ENCODE measurements around the gene NFAT5.
"Not testable (repeated sequence)": the region's sequence is repeated elsewhere in the genome, so short reads cannot be mapped to it uniquely, and the experiment has no call there.

Gene NFAT5

DNA sequence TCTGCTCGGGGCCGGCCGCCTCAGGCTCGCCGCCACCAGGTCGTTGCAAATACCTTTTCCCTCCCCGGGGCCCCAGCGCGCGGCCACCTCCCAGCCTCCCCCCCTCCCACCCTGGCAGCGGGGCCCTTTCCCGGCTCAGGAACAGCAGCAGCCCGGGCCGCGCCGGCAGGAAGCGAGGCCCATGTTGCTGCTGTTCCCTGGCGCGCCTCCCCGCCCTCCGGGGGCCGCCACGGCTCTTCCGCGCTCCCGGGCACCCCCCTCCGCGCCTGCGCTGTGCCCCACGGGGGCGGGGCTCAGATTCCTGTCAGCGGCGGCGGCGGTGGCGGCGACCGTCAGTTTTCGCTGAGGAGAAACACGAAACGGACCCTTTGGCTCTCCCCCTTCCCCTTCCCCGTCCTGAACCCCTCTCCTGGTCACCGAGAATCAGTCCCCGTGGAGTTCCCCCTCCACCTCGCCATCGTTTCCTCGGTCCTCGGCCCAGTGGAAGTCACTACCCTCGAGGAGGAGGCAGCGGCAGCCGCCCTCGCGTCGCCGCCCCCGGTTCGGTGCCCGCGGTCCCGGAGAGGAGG lies at the start of gene NFAT5:
NFAT5 (plus strand) TSS at position 296 of the 569 bp plus-strand sequence. CDS start 336 bp downstream, outside the sequence.
- DNase-seq (ENCODE audit: low spot score) = peak; percentile 92

DNA sequence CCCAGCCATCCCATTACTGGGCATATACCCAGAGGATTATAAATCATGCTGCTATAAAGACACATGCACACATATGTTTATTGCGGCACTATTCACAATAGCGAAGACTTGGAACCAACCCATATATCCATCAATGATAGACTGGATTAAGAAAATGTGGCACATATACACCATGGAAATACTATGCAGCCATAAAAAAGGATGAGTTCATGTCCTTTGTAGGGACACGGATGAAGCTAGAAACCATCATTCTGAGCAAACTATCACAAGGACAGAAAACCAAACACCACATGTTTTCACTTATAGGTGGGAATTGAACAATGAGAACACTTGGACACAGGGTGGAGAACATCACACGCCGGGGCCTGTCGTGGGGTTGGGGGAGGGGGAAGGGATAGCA lies 47.9 kb upstream of the NFAT5 start:
- DNase-seq (ENCODE audit: low spot score) = not testable (repeated sequence)

- no peak for DNase-seq (ENCODE audit: low spot score)
Observed at GRCh38 chr16:69520413-69520799, 45.4 kb upstream of the NFAT5 start.

- no peak for DNase-seq (ENCODE audit: low spot score)
Observed at GRCh38 chr16:69520800-69521602, 44.8 kb upstream of the NFAT5 start.

GRCh38 chr16:69522041-69522578 lies 43.7 kb upstream of the NFAT5 start:
- no peak for DNase-seq (ENCODE audit: low spot score)

DNA sequence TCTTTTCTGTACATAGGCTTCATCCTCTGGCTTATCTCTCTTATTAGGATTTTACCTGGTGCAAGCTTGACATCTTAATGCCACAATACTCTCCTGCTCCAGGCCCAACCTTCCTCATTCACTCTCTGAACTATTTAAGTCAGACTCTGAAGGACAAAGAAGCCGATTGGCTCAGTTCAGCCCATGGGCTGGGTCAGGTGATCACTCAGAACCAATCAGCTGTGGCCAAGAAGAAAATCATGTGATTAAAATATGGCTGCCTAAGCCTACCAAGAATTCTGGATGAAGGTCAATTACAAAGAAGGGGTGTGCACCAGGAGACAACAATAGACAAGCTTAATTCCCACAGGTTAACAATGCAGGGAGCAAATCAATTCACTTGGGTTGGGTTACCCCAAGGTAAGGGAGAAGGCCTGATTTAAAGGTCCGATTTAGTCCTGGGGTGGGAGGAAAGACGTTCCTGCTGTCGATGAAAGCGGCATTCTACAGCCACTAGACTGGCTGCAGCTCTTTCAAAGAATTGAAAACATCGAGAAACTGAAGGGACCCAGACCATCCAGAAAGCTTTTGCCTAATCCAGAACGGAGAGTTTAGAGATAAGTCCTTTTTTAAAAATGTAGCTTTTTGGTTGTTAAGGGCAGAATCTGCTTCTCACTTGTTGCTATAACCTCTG lies 42.9 kb upstream of the NFAT5 start:
- DNase-seq (ENCODE audit: low spot score) = no peak

GRCh38 chr16:69523566-69524305 lies 42.0 kb upstream of the NFAT5 start:
- DNase-seq (ENCODE audit: low spot score) = no peak

GRCh38 chr16:69526831-69527655 lies 38.7 kb upstream of the NFAT5 start:
- DNase-seq (ENCODE audit: low spot score) = no peak

- no peak for DNase-seq (ENCODE audit: low spot score)
Observed at GRCh38 chr16:69531988-69532387, 33.8 kb upstream of the NFAT5 start.

DNA sequence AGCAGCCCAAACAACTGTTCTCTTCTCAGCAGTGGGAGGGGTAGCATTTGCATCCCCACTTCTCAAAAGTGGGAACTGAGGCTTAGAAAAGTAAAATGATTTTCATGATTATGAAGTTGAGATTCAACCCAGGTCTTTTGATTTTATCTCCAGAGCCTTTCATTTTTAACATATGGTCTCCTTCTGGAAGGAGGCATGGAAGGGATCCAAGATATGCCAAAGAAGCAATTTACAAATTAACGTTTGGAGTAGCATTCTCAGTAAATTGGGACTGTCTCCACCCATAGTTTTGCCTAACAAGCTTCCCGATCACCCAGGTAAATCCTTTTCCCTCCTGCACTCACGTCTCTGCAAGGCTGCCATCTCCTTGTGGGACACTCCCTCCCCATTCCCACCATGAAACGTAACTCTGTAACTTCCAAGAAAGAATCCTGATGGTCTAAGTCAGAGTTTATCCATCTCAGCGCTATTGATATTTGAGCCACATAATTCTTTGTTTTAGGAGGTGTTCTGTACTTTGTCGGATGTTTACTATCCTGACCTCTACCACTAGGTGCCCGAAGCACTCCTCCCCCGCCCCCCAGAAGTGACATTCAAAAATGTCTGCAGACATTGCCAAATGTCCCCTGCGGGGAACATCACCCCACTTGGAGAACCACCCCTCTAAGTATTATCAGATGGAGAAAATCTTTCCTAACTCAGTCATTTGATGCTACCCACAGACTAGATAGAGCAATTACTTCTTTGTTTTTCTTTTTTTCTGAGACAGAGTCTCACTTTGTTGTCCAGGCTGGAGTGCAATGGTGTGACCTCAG lies 32.9 kb upstream of the NFAT5 start:
- no peak for DNase-seq (ENCODE audit: low spot score)

DNA sequence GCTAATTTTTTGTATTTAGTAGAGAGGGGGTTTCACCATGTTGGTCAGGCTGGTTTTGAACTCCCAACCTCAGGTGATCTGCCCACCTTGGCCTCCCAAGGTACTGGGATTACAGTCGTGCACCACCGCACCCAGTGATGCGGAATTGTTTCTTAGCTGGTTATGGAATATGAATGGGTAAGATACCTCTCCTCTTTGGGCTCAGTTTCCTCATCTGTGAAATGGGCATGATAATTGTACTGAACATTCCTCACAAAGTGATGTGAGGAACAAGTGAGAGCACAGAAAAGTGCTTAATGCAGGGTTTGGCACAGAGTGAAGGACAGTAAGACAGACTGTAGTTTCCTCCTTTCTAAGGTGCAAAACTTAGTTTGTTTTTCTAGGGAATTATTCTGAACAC lies 31.0 kb upstream of the NFAT5 start:
- no peak for DNase-seq (ENCODE audit: low spot score)

GRCh38 chr16:69535123-69536050 lies 30.4 kb upstream of the NFAT5 start:
- DNase-seq (ENCODE audit: low spot score) = no peak

DNA sequence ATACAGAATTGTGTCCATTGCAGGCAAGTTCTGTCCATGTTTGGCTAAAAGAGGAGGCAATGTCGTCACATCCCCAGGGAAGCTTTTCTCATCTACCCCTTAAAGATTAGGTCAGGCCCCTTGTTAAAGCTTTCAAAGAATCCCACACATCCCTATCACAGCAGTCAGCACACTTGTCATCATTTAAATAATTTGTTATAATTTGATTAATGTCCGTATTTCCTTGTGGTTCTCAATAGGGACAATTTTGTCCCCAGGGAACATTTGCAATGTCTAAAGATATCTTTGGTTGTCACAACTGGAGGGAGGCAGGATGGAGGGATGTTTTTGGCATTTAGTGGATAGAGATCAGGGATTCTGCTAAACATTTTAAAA lies 28.1 kb upstream of the NFAT5 start:
- no peak for DNase-seq (ENCODE audit: low spot score)

- no peak for DNase-seq (ENCODE audit: low spot score)
Observed at GRCh38 chr16:69538808-69539207, 27.0 kb upstream of the NFAT5 start.

DNA sequence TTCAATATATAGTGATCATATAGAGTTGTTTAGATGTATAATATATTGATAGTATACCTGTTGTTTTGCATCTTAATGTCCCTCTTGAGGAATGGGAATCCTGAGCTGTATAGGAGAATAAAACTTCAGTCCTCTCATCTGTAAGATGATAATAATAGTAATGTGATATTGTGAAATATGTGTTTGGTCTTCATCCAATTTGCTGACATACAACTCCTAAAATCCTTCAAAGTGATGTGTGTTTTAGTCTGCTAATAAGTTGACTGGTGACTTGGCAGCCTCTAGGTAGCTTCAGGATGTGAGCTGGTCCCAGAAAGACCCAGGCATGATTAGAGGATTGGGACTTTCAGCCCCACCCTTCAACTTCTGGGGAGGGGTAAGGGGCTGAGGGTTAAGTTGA lies 22.8 kb upstream of the NFAT5 start:
- no peak for DNase-seq (ENCODE audit: low spot score)

GRCh38 chr16:69544088-69544487 lies 21.7 kb upstream of the NFAT5 start:
- no peak for DNase-seq (ENCODE audit: low spot score)

GRCh38 chr16:69546663-69547062 lies 19.1 kb upstream of the NFAT5 start:
- DNase-seq (ENCODE audit: low spot score) = not testable (repeated sequence)

- DNase-seq (ENCODE audit: low spot score) = no peak
Observed at GRCh38 chr16:69553332-69553731, 12.4 kb upstream of the NFAT5 start.

GRCh38 chr16:69554495-69554894 lies 11.3 kb upstream of the NFAT5 start:
- no peak for DNase-seq (ENCODE audit: low spot score)
